GM21723 (cell line): ENCODE data around the gene CALML4.
"Not testable (repeated sequence)": the region's sequence is repeated elsewhere in the genome, so short reads cannot be mapped to it uniquely, and the experiment has no call there.

ENCODE experiments used
- ATAC-seq: cut with Tn5 transposase; IDR thresholded peaks from one replicate; pipeline ENCODE4 v1.9.1; 2021; ENCODE audit warnings: mild to moderate bottlenecking, moderate library complexity; ENCODE audit not compliant: unreplicated experiment

The CALML4 gene

GRCh38 chr15:68192804-68193486, 12.2 kb downstream of the CALML4 start:
- ATAC-seq: no peak

- ATAC-seq: no peak
These were observed 13.0 kb downstream of the CALML4 start for GRCh38 chr15:68192117-68192516.

GRCh38 chr15:68191555-68191954, 13.6 kb downstream of the CALML4 start:
- ATAC-seq: no peak

GRCh38 chr15:68190048-68190447, 15.1 kb downstream of the CALML4 start:
- ATAC-seq: no peak

GRCh38 chr15:68188647-68189046, 16.5 kb downstream of the CALML4 start:
- no peak for ATAC-seq

- ATAC-seq: no peak
These were observed 17.6 kb downstream of the CALML4 start for GRCh38 chr15:68187559-68187958.

GRCh38 chr15:68186671-68187397, 18.3 kb downstream of the CALML4 start:
- ATAC-seq: no peak

- no peak for ATAC-seq
These were observed 20.3 kb downstream of the CALML4 start for GRCh38 chr15:68184616-68185480.

GRCh38 chr15:68183616-68184315, 21.4 kb downstream of the CALML4 start:
- ATAC-seq: no peak

GRCh38 chr15:68177742-68178141, 27.4 kb downstream of the CALML4 start:
- no peak for ATAC-seq

GRCh38 chr15:68176601-68177000, 28.5 kb downstream of the CALML4 start:
- no peak for ATAC-seq

GRCh38 chr15:68175526-68175925, 29.6 kb downstream of the CALML4 start:
- ATAC-seq: no peak

- no peak for ATAC-seq
These were observed 32.0 kb downstream of the CALML4 start for GRCh38 chr15:68173119-68173518.

GRCh38 chr15:68172037-68172436, 33.1 kb downstream of the CALML4 start:
- ATAC-seq: not testable (repeated sequence)

- no peak for ATAC-seq
These were observed 38.3 kb downstream of the CALML4 start for GRCh38 chr15:68166847-68167246.

- ATAC-seq: no peak
These were observed 41.9 kb downstream of the CALML4 start for GRCh38 chr15:68163191-68163590.

GRCh38 chr15:68158046-68158628, 47.0 kb downstream of the CALML4 start:
- no peak for ATAC-seq

GRCh38 chr15:68157074-68157473, 48.1 kb downstream of the CALML4 start:
- ATAC-seq: no peak

GRCh38 chr15:68154923-68155559, 50.1 kb downstream of the CALML4 start:
- no peak for ATAC-seq

GRCh38 chr15:68152342-68152741, 52.8 kb downstream of the CALML4 start:
- no peak for ATAC-seq
